Iris pigment epithelial cell (primary cell): ENCODE results near the gene FBXO46.
A peak's percentile ranks its signal among the peaks of the same experiment; 100 is the strongest.
"Not testable (repeated sequence)": the region's sequence is repeated elsewhere in the genome, so short reads cannot be mapped to it uniquely, and the experiment has no call there.

Source experiments
- DNase-seq: peaks from one replicate; pipeline ENCODE4 v3.0.0-alpha.2; 2011; ENCODE audit warnings: low read depth

The FBXO46 gene

GRCh38 chr19:45728683-45729082 lies 2.0 kb downstream of the FBXO46 start:
- not testable (repeated sequence) for DNase-seq

- not testable (repeated sequence) for DNase-seq
Observed at GRCh38 chr19:45720065-45720464, 10.6 kb downstream of the FBXO46 start.

GRCh38 chr19:45717983-45718650 lies 12.6 kb downstream of the FBXO46 start:
- DNase-seq, result no peak

GRCh38 chr19:45717131-45717982 lies 13.3 kb downstream of the FBXO46 start:
- DNase-seq, result peak; percentile 99

- DNase-seq, result no peak
Observed at GRCh38 chr19:45716359-45717130, 14.2 kb downstream of the FBXO46 start.

GRCh38 chr19:45715139-45715538 lies 15.6 kb downstream of the FBXO46 start:
- no peak for DNase-seq

- DNase-seq, result no peak
Observed at GRCh38 chr19:45713141-45713540, 17.6 kb downstream of the FBXO46 start.

- no peak for DNase-seq
Observed at GRCh38 chr19:45712699-45713067, 18.0 kb downstream of the FBXO46 start.

- no peak for DNase-seq
Observed at GRCh38 chr19:45711851-45712698, 18.6 kb downstream of the FBXO46 start.

GRCh38 chr19:45710356-45711130 lies 20.2 kb downstream of the FBXO46 start:
- no peak for DNase-seq

GRCh38 chr19:45705710-45706415 lies 24.8 kb downstream of the FBXO46 start:
- DNase-seq, result no peak

GRCh38 chr19:45705115-45705514 lies 25.6 kb downstream of the FBXO46 start:
- no peak for DNase-seq

GRCh38 chr19:45701676-45702075 lies 29.0 kb downstream of the FBXO46 start:
- no peak for DNase-seq

- peak; percentile 63 for DNase-seq
Observed at GRCh38 chr19:45693106-45693788, 37.4 kb downstream of the FBXO46 start.

GRCh38 chr19:45692187-45693105 lies 38.2 kb downstream of the FBXO46 start, which contains the start of gene QPCTL:
QPCTL (plus strand) TSS chr19:45692666; CDS start chr19:45692704, 38 bp downstream.
- peak; percentile 100 for DNase-seq

GRCh38 chr19:45691516-45692186 lies 39.0 kb downstream of the FBXO46 start, which contains the start of gene SNRPD2:
SNRPD2 (minus strand) TSS chr19:45691953; CDS start chr19:45691888, 65 bp downstream.
- DNase-seq, result peak; percentile 95

GRCh38 chr19:45687599-45687998 lies 43.1 kb downstream of the FBXO46 start:
- no peak for DNase-seq

- not testable (repeated sequence) for DNase-seq
Observed at GRCh38 chr19:45685045-45685444, 45.7 kb downstream of the FBXO46 start.
